Stimulated activated CD4-positive, alpha-beta T cell treated with anti-CD3 and anti-CD28 coated beads, TNF-alpha, amount 100 ng/mL, for 1 hour (primary cell): ENCODE results near the gene PID1.

Experiments
- DNase-seq, 3 donors: peaks; one replicate each; pipeline ENCODE4 v3.0.0-alpha.2; 2020; ENCODE audit warnings: low read depth in 3 of 3, low spot score in 1 of 3

The PID1 gene

DNA sequence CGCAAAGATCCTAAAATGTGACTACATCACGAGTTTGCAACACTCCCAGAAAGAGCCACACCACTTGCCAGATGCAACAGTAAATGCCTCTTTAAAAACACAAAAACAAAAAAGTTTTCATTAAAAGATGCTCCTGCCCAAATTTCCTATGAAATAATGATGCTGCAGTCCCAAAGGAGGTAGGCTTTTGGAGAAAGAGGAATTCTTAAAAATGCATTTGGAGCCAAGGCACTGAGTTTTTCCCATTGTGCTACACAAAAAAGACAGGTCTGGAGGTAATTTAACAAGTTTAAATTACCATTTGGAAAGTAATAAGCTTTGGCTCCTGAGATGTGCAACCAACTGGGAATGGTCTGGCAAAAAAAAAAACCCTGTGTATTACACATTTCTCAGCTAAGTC lies 145.0 kb downstream of the PID1 start:
- no peak for DNase-seq

DNA sequence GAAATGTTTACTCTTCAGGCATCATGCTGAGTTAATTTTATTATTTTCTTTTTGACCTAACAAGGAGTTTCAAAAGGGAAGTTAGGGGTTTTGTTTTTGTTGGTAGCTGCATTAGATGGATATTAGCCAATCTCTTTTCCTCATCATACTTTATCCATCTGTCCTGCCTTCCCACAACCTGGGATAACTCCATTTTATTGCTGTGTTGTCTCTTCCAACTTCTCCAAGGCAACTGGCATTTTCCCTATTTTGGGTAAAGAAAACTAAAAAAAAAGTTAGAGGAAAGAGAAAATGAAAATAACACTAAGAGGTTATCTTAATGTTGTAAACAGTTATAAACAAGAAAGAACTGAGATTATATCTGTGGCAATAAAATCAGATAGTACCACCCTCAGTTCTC lies 147.0 kb downstream of the PID1 start:
- no peak for DNase-seq

DNA sequence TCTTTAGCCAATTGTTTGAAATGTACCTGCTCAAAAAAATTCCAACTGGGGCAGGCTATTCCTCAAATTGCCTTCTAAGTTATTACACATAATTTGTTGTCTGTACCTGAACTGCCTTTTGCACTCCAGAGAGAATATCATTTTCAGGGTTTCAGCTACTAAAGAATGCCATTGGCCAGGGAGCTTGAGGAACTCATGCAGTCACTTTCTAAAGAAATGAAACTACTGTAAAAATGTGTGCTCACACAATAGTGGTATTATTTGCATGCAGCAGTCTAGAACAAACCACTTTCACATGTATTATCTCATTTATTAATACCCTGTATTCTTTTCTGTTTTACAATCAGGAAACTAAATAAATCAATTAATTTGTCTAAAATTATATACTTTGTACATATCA lies 152.2 kb downstream of the PID1 start:
- DNase-seq = no peak

DNA sequence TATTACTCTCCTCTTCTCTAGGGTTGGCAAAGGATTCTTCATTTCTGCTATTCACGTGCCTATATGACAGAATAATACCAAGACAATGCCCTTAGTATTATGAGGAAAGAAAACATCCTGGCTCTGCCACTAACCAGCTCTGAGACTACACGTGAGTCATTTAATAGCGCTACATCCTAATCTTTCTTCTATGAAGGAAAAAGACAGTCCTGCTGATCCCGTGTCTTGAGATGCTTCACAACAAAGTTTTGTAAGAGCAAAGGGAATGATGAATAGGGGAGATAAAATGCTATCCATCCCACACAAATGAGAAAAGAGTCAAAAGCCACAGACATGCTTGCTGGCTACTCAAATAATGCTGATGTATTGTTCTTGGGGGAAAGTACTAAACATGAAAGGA lies 152.8 kb downstream of the PID1 start:
- no peak for DNase-seq

DNA sequence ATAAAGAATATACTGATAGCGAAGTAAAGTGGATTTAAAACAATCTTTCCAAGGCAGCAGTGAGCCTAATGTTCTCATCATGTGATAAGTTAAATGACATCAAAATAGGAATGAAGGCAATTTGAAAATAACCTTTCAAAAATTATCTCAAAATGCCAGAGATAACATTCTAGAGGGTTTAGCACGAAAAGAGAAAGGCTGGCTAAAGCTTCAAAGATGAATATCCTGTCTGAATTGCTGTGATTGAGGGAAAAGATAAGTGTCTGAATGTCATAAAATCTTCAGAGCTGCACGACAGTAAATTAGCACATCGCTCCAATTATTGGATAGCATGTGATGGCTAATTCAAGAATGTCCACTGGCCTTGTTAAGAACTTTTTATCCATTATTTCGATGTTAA lies 159.3 kb downstream of the PID1 start:
- no peak for DNase-seq

DNA sequence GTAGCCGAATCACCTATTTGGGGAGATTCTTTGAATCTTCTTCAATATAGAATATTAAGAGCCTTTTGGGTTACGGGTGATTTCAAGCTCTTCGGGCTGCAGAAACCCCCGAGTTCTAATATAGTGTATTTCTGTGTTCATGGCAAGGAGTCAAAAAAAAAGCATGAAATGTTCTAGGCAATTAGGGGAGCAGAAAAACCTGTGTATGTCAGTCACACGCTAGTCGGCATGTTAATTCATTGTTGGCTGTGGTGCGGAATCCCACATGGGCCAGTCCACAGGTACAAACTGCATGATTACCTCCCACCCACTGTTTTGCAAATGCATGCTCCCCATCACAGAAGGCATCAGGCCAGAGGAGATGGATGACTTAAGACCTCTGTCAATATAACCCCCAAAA lies 161.9 kb downstream of the PID1 start:
- no peak for DNase-seq

DNA sequence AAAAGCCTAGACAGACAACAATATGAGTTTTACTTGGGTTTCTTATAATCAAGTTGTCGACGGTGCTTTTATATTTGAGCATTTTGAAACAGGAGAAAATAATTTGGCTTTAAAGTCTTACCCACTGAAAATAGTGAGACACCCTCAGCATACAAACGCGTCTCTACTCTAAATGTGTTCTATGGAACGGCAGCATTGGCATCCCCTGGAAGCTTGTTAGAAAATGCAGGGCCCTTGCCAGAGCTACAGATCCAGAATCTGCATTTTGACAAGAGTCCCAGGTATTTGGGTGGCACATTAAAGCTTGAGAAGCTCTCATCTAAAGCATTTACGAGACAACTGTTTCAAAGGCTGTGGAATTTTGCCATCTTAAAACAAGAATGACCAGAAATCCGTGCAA lies 163.5 kb downstream of the PID1 start:
- no peak for DNase-seq

DNA sequence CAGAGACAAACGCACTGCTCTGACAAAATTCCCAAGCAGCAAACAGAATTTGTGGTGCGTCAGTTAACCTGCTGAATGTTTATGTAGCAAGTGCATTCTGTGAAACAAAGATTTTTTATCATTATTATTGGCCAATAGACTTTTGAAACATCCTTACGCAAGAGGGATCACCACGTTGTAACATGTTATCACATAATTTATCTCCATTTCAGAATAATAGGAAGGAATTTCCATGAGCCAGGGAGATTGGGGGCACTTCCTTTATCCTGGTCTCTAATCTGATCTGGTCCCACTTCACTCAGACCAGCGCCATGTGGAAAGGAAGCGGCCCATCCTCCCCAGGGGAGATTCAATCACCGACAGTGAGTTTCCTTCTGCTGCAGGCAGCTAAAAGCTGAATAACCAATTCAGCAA lies 166.1 kb downstream of the PID1 start:
- no peak for DNase-seq

DNA sequence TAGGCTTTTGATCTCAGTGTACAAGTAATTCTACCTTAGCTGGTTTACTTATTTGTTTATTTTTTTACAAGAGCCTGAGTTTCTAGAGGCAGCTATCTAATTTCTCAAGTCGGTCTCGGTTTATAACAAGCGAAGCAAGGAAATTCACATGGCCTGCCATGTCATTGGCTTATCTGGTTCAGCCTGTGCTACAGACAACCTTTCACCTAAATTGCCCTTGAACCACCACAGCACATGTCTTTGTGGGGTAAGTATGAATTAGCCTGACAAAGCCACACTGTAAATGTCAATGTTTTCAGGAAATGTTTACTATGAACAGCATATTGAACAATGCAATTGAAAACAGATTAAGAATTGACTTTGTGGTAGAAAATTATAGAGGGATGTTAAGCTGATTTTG lies 167.1 kb downstream of the PID1 start:
- no peak for DNase-seq

DNA sequence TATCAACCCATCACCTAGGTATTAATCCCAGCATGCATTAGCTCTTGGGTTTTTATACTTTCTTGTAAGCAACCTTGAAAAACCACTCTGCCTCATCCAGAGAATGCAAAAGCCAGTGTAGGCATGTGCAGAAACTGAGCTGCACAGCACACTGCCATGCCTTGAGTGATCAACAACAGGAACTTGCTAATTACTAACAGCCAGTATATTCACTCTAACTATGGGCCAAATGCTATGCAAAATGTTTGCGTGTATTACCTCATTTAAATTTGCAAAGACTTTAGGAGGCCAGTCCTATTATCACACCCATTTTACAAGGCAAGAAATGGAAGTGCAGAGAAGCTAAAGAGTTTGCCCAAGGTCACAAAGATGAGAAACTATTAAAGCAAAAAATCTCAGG lies 169.8 kb downstream of the PID1 start:
- DNase-seq = no peak

DNA sequence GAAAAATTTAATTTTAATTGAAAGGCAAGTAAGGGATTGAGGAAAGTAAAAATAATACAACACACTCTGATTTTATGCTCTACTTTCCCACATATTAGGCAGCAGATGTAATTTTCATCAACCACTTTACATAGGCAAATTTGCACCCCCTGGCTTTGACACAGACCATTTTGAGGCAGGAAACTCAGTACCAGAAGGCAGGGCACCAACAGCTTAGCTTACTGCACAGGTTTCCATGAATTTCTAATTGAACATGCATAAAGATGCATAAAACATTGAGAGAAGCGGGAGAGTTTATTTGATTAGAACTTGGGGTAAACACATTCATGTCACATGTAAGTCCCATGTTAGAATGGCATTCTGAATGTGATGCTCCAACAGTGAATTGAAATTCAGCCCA lies 171.9 kb downstream of the PID1 start:
- no peak for DNase-seq

DNA sequence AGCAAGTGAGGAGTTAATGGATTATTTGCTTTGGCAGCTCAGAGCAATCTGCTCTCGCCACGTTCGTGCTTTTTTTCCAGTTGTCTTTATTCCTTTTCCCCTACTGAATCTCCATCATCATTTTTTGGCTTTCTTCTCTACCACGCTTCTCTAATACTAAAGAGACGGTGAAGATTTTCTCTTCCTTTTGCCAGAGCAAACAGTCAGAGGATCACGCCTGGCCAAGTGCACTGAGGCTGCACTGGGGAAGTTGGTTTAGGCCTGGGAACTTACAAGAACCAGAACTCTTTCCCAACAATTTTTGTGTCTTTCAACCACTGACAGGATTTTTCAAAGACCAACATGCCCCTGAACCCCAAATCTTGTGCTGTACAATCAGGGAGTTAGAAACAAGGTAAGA lies 172.3 kb downstream of the PID1 start:
- no peak for DNase-seq

DNA sequence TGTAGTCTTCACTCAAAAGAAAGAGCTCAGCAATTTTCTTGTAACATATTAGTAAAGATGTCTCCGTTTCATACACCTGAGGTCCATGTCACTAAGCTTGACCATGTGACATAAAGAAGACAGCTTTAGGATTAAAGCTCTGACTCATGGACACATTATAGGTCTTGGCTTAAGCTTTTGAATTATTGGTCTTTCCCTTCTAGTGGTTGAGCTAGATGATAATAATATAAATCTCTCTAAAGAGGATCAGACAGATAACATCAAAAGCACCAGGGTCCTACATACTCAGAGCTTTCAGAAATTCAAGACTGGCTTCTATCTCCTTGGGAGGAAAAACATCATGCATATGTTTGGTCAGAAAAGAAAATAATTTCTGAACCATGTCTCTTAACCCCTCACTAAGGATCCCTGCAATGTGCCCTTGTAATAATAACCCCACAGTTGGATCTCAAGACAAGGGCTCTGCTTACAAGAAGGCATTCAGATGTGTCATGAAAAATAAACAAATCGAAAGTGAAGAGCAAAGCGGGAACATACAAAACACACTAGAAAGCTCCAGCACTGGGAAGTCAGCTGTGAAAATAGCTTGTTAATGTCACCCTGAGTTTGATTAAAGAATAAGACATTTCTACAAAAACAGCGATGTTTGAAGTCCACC lies 174.5 kb downstream of the PID1 start:
- DNase-seq = no peak

DNA sequence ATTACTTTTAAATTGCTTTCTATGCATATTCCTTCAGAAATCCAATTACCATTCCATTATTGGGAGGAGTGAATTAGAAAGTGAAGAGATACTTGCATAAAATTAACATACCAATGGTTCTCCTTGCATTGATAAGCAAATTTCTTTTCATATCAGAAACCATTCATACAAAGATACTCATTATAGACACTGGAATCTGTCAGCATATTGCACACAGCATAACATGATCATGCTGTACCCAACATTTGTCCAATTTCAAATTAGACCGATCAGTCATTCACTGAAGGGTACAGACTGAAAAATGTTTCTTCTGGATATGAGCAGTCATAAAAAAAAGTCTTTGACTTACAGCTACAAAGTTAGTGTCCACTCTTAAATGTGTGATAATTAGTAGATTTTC lies 175.6 kb downstream of the PID1 start:
- DNase-seq = no peak

DNA sequence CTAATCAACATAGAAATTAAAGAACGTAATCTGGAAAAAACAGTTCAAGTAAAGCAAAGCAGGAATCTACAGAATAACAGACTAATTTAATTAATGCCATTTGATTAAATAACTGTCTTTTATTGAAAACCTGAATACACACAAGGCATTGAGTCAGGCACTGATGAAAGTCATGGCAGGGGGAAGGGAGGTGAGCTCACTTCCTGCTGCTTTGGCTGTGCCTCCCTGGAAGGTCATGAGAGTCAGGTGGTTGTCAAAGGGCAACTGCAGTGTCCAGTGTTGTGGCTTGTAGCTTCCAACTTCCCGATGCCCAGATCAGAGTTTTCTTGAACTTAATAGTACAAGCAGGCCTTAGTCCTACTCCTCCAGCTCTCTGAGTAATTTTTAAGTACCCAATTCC lies 180.9 kb downstream of the PID1 start:
- DNase-seq = no peak

DNA sequence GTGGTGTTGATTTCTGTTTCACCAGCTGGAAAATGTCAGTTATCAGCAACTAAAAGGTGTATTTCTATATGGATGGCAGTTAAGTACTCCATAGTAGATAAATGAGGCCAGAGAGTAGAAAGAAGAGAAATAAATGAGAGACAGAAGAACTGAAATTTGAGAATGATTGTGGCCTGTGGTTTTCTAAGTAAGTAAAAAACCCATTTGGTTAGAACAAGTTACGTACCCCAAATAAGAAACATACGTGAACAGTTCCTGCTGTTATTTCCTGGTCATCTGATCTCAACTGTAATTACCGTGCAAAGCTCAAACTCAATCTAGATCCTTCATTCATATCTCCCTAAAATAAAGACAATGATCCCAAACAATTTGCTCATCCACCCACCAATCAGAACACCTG lies 181.3 kb downstream of the PID1 start:
- DNase-seq = no peak

DNA sequence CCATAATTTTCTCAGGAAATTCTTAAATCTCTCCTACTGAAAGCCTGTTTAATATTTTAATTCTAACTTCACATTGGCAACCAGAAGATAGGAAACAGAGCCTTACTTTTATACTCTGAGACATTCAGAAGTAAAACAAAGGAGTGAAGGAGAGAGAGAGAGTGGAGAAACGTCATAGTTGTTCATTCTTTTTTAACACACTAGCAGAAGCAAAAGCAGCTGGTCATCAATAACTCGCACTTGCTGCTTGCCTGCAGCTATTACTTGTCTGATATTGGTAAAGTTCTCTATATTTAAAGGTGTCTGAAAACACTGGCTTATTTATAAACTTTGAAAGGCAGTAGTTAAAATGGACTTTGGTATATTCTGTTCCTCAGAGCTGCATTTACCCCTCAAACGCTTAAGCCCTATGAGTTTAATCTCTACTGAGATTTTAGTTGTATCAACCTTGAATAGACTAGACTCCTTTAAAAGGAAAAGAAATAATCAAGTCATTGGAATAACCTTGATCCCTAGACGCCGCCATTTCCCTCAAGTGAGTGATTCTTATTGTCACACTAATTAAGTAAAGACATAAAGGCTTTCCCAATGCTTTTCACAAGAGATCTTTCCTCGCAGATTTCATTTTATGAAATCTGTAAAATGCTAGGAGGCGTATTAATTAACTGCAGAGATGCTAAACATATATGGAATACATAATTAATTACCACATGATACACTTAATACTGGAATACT lies 182.0 kb downstream of the PID1 start:
- no peak for DNase-seq

DNA sequence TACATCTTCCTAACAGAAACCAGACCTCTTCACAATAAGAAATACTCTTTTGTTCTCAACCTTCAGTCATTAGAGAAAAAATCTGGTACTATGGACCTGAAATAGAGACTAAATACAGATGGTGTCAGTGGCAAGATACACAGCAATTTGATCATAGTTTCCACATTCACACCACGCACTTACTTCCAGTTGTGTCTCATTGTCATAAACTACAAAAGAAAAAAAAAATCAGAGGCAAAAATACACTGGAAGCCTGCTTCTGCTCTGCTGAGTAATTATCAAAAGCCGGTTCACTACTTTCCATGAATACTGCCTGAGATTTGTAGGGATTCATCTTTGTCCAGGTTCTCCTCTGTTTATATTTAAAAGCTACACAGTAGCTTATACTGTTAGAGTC lies 182.6 kb downstream of the PID1 start:
- DNase-seq = no peak

DNA sequence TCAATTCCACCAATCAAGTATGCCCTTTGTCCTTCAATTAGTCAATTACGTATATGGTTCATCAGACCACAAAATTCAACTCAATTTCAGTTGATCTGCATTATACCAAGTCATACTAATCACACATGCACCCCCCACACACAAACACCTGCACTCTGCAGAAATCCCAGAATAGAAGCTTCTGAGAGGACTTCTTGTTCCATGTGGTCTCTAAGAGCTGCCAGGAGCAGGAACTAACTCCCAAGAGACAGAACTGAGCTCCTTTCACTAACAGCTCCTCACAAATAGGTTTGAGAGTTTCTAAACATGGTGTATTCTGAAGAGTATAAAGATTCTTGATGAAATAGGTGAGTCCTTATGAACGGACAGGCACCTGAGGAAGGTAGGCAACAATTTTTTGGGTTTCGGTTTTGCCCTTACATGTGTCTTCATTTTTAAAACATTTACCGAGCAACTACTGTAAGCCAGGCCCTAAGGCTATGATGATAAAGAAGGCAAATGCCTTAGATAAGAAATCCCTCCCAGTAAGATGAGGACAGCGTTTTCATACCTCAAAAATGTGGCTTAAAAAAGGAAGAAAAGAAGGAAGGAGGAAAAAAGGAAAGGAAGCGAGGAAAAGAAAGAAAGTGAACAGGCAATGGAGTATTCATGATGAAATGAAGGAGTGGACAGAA lies 183.1 kb downstream of the PID1 start:
- DNase-seq = no peak

DNA sequence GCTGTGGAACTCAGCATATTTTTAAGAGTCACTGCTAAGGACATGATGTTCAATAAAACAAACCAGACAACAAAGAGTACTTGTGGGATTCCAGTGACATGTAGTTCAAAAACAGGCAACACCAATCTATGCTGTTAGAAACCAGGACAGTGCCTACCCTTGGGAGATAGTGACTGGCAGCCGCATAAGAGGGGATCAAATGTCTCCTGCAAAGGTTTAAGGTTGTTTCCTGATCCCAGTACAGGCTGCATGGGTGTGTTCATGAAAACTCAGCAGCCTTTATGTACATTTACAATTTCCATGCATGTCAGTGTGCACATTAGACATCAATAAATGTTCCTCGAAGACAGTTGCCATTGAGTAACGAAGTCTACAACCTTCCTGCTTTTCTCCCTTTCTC lies 183.8 kb downstream of the PID1 start:
- no peak for DNase-seq

DNA sequence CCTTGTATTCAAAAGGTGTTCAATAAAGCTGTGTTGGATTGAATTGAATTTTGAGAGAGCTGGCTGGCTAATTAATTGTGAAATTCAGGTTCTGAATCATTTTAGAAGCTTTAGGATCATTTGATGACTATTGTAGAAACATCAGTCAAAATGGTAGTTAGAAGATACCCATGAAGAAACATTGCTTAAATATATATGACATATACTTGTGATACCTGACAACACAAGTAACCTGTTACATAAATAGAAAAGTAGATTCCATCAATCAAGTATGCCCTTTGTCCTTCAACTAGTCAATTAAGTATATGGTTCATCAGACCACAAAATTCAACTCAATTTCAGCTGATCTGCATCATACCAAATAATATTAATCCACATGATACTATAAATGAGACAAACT lies 185.6 kb downstream of the PID1 start:
- no peak for DNase-seq

DNA sequence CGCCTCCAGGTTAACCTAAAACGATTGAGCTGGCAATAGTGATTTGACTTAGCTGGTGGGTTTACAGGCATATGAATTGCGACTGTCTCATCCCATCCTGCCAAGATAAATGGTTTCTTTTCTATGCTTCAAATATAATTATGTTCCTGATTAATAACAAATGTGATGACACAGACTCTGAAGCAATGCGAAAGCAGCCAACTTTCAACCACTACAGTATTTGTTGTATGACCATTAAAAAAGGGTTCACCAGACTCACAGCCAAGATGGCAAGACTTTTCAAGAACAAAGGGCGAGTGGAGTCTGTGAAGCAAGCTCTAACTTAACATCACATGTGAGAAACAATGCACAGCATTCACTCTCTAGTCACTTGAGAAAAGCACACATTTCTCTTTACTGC lies 186.6 kb downstream of the PID1 start:
- no peak for DNase-seq
